GM12874 (cell line): ENCODE data around the gene ADD1.

Experiments used
- TF ChIP-seq, protein P1 (sequence below): IDR thresholded peaks from 2 replicates; pipeline ENCODE4 v1.5.1; 2011; ENCODE audit warnings: low read depth, mild to moderate bottlenecking, control low read depth, low read length, moderate library complexity; ENCODE audit not compliant: insufficient read depth

The ADD1 gene

GRCh38 chr4:2882341-2882740 is 38.7 kb downstream of the ADD1 start:
- TF ChIP-seq, protein P1, sequence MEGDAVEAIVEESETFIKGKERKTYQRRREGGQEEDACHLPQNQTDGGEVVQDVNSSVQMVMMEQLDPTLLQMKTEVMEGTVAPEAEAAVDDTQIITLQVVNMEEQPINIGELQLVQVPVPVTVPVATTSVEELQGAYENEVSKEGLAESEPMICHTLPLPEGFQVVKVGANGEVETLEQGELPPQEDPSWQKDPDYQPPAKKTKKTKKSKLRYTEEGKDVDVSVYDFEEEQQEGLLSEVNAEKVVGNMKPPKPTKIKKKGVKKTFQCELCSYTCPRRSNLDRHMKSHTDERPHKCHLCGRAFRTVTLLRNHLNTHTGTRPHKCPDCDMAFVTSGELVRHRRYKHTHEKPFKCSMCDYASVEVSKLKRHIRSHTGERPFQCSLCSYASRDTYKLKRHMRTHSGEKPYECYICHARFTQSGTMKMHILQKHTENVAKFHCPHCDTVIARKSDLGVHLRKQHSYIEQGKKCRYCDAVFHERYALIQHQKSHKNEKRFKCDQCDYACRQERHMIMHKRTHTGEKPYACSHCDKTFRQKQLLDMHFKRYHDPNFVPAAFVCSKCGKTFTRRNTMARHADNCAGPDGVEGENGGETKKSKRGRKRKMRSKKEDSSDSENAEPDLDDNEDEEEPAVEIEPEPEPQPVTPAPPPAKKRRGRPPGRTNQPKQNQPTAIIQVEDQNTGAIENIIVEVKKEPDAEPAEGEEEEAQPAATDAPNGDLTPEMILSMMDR: no peak

DNA sequence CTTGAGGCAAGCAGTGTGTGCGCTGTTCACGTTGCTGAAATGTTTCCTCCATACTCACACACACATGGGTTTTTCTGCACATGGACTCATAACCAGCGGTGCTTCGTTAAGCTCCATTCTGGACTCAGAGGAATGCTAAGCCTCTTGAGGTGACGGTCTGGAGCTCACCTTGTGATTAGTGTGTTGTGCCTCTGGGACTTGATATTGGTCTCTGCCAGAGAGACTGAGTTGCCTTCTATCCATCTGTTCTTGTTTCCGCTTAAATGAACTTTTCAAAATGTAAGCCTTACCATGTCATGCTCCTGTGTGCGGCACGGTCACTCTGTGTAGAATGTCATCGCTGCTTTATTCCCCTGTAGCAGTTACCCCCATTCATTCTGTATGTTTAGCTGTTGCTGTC is 42.5 kb downstream of the ADD1 start:
- TF ChIP-seq, protein P1: no peak

GRCh38 chr4:2886622-2887021 is 43.0 kb downstream of the ADD1 start:
- TF ChIP-seq, protein P1: no peak

DNA sequence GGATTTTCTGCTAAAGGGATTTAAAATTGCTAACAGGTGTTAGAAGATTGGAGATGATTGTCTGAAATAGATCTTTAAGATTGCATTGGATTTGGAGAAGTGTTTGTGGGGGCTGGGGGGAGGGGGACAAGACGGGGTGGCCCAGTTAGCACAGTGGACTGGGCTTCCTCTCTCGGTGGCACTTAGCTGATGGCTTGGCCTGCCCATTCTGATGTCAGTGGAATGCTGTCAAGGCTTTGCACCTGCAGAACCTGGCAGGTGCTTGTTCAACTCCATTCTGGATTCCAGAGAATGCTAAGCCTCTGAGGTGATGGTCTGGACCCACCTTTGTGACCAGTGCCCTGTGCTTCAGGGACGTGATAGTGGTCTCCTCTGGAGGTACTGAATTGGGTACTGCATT is 43.7 kb downstream of the ADD1 start:
- TF ChIP-seq, protein P1: no peak

DNA sequence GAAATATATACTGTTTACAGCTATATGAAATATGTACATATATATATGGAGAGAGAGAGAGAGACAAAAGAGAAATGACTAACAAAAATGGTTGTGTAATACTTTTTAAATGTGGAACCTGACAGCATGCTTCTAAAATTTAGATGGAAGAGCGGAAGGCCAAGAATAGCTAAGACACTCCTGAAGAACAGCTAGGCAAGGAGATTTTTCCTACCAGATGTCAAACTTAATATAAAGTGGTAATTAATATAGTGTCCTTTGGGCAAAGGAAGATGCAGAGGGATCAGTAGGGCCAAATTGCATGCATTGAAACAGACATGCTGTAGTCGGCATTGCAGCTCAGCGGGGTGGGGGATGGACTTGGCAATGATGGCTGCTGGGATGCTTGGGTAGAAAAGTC is 45.2 kb downstream of the ADD1 start:
- TF ChIP-seq, protein P1: no peak

DNA sequence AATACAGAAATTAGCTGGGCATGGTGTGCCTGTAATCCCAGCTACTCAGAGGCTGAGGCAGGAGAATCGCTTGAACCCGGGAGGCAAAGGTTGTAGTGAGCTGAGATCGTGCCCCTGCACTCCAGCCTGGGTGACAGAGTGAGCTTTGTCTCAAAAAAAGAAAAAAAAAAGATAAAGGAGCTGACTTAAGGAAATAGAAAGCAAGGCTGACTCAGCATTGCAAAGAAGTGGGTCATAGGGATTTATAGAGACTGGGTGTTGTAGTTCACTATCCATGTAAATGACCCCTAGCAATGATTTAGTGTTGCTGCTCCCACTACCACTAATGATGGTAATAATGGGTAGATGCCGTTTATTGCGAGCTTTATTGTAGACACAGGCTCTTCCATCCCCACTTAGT is 47.6 kb downstream of the ADD1 start:
- TF ChIP-seq, protein P1: no peak

DNA sequence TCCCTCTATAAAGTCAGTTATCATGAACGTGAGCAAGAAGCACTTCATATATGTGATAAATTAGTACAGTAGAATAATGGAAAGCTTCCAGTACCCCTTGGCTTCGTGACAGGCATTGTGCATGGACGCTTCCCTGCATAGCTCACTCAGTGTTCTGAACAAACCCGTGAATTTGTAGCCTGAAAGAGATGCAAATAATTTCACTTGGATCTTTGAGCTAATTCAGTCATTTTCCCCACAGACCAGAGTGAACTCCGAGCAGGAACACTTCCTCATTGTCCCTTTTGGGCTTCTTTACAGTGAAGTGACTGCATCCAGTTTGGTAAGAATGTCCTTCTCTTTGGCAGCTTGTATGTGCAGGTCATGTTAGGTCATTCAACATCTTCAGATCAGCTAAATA is 50.1 kb downstream of the ADD1 start:
- TF ChIP-seq, protein P1: no peak

DNA sequence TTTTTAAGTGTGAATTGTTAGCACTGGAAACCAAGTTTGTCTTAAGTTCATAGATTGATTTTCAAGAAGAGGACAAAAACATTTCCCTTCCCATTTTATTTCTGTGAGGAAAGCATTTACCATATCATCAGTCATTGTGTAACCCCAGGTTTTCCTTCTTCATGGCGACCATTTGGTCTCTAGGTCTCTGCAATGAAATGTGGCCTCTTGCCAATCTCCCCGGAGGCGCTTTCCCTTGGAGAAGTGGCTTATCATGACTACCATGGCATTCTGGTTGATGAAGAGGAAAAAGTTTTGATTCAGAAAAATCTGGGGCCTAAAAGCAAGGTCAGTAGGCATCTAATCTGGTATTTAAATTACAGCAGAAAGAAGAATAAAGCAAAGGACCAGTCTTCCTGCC is 54.4 kb downstream of the ADD1 start:
- TF ChIP-seq, protein P1: no peak
